ENCODE results near the gene NUDT8. TPM values are rescaled to one million over a fixed set of nuclear protein-coding genes. Genes with fewer than 3 reads are reported as not detected.
"Not testable (repeated sequence)": the region's sequence is repeated elsewhere in the genome, so short reads cannot be mapped to it uniquely, and the experiment has no call there.

Gene NUDT8
- polyA plus RNA-seq, 1 donor, result 14.6 TPM

DNA sequence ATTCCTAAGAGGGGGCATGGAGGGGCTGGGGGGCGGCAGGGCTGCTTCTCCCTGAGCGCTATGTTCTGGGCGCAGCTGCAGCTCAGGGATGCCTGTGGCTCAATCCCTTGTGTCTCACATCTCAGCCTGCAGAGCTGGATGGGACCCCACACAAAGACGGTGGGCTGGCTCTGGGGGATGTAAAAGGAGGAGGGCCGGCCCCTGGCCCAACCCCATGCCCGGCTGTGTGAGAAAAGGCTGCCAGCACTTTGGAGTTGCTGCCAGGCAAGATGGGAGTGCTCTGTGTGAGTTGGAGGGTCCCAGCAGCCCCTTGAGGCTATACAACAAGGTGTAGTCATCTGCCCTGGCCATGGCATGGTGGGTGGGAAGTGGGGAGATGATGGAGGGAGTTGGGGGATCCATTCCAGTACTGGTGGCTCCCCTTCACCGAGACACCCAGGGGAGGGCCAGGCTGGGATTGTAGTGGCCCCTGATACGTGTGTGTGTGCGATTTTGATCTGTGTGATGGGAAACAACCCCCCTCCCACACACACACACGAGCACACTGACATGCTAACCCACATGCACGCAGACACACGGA lies 11.1 kb upstream of the NUDT8 start:
- Histone ChIP-seq H3K36me3 (ENCODE audit: control insufficient read depth, insufficient read depth, low read length) (peaks cover 12% of the 10 kb centered on the region), H3K27ac (ENCODE audit: low read length) (no peak overlapping the region), H3K27me3 (ENCODE audit: control insufficient read depth, insufficient read depth, low read length) (no peaks in the 10 kb centered on the region), H3K4me1 (ENCODE audit: control insufficient read depth, insufficient read depth, low read length) (no peaks in the 10 kb centered on the region), H3K4me3 (ENCODE audit: low read length) (no peak overlapping the region), H3K9me3 (ENCODE audit: control insufficient read depth, low read depth, low read length) (no peaks in the 10 kb centered on the region)
- WGBS (ENCODE audit: insufficient coverage, low lambda C conversion rate), result 80% methylated on average over 1 of the region's 12 CpGs
- DNase-seq, result no peak

- no CpG with 5 or more reads among the region's 23 CpGs for WGBS (ENCODE audit: insufficient coverage, low lambda C conversion rate)
- Histone ChIP-seq H3K4me1 (ENCODE audit: control insufficient read depth, insufficient read depth, low read length) (peaks cover 3% of the 10 kb centered on the region), H3K27me3 (ENCODE audit: control insufficient read depth, insufficient read depth, low read length) (no peaks in the 10 kb centered on the region), H3K36me3 (ENCODE audit: control insufficient read depth, insufficient read depth, low read length) (peaks cover 8% of the 10 kb centered on the region), H3K4me3 (ENCODE audit: low read length) (no peak overlapping the region), H3K9me3 (ENCODE audit: control insufficient read depth, low read depth, low read length) (no peaks in the 10 kb centered on the region), H3K27ac (ENCODE audit: low read length) (no peak overlapping the region)
- peak; percentile 44 to 64 for DNase-seq
Measured at GRCh38 chr11:67640021-67640757, 10.5 kb upstream of the NUDT8 start.

DNA sequence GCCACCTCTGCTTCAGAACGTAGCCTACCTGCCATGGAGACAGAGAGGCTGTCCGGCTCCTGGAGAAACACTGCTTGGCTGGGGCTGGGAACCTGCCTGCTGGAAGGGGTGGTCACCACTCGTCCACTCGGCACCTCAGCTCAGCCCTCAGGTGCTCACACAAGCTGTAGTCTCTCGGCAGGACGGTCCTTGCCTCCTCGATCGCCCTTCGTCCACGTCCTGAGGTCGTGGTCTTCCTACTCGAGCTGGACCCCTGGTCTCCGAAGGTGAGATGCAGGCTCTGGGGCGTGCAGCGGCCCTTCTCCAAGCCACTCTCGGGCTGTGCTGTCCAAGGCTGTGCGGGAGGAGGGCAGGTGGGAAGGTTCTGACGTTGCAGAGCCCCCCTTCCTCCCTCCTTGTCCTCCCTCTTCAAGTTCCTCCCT lies 9.7 kb upstream of the NUDT8 start, which contains the start of gene TBX10:
TBX10 (minus strand) TSS at position 326 of the 422 bp plus-strand sequence; CDS start at position 35, 291 bp downstream.
- H3K9me3 ChIP-seq (ENCODE audit: control insufficient read depth, low read depth, low read length), result no peaks in the 10 kb centered on the region
- no peak for DNase-seq
- WGBS (ENCODE audit: insufficient coverage, low lambda C conversion rate), result no CpG with 5 or more reads among the region's 18 CpGs
- H3K27me3 ChIP-seq (ENCODE audit: control insufficient read depth, insufficient read depth, low read length), result no peaks in the 10 kb centered on the region
- H3K4me3 ChIP-seq (ENCODE audit: low read length), result no peak within 1 kb of the TSS
- H3K27ac ChIP-seq (ENCODE audit: low read length), result no peak within 1 kb of the TSS
- H3K36me3 ChIP-seq (ENCODE audit: control insufficient read depth, insufficient read depth, low read length), result peaks cover 3% of the 10 kb centered on the region
- peaks cover 10% of the 10 kb centered on the region for H3K4me1 ChIP-seq (ENCODE audit: control insufficient read depth, insufficient read depth, low read length)

GRCh38 chr11:67638535-67639437 lies 9.0 kb upstream of the NUDT8 start:
- Histone ChIP-seq H3K27ac (ENCODE audit: low read length) (no peak overlapping the region), H3K4me3 (ENCODE audit: low read length) (no peak overlapping the region), H3K4me1 (ENCODE audit: control insufficient read depth, insufficient read depth, low read length) (peaks cover 16% of the 10 kb centered on the region), H3K9me3 (ENCODE audit: control insufficient read depth, low read depth, low read length) (no peaks in the 10 kb centered on the region), H3K27me3 (ENCODE audit: control insufficient read depth, insufficient read depth, low read length) (no peaks in the 10 kb centered on the region), H3K36me3 (ENCODE audit: control insufficient read depth, insufficient read depth, low read length) (no peaks in the 10 kb centered on the region)
- no peak for DNase-seq
- no CpG with 5 or more reads among the region's 24 CpGs for WGBS (ENCODE audit: insufficient coverage, low lambda C conversion rate)

- not testable (repeated sequence) for H3K36me3 ChIP-seq (ENCODE audit: control insufficient read depth, insufficient read depth, low read length); DNase-seq; H3K4me3 ChIP-seq (ENCODE audit: low read length); H3K27me3 ChIP-seq (ENCODE audit: control insufficient read depth, insufficient read depth, low read length); H3K27ac ChIP-seq (ENCODE audit: low read length); H3K9me3 ChIP-seq (ENCODE audit: control insufficient read depth, low read depth, low read length)
- WGBS (ENCODE audit: insufficient coverage, low lambda C conversion rate), result no CpG with 5 or more reads among the region's 3 CpGs
- H3K4me1 ChIP-seq (ENCODE audit: control insufficient read depth, insufficient read depth, low read length), result peaks cover 28% of the 10 kb centered on the region
Measured at GRCh38 chr11:67637441-67637840, 7.7 kb upstream of the NUDT8 start.

- Histone ChIP-seq H3K36me3 (ENCODE audit: control insufficient read depth, insufficient read depth, low read length) (no peaks in the 10 kb centered on the region), H3K27ac (ENCODE audit: low read length) (no peak overlapping the region)
Measured at GRCh38 chr11:67636962-67637361, 7.2 kb upstream of the NUDT8 start.

DNA sequence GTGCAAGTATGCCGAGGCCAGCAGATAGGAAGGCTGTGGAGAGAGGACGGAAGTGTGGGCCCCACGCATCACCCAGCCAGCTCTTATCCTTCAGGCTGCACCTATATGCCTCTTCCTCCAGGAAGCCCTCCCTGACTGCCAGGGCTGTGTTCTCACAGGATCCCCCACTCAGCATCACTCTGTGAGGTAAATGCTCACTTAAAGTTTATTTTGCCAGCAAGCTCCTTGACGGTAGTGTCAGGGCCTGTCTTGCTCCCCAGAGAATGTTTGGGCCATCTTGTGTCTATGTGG lies 5.4 kb upstream of the NUDT8 start:
- Histone ChIP-seq H3K27ac (ENCODE audit: low read length) (peak overlapping the region; percentile 27), H3K9me3 (ENCODE audit: control insufficient read depth, low read depth, low read length) (no peaks in the 10 kb centered on the region), H3K36me3 (ENCODE audit: control insufficient read depth, insufficient read depth, low read length) (no peaks in the 10 kb centered on the region), H3K4me1 (ENCODE audit: control insufficient read depth, insufficient read depth, low read length) (peaks cover 49% of the 10 kb centered on the region), H3K27me3 (ENCODE audit: control insufficient read depth, insufficient read depth, low read length) (no peaks in the 10 kb centered on the region), H3K4me3 (ENCODE audit: low read length) (no peak overlapping the region)
- WGBS (ENCODE audit: insufficient coverage, low lambda C conversion rate), result no CpG with 5 or more reads among the region's 4 CpGs
- DNase-seq, result no peak

More at GRCh38 chr11:67636962-67637361, 7.2 kb upstream of the NUDT8 start:
- Histone ChIP-seq H3K9me3 (ENCODE audit: control insufficient read depth, low read depth, low read length) (no peaks in the 10 kb centered on the region), H3K27me3 (ENCODE audit: control insufficient read depth, insufficient read depth, low read length) (no peaks in the 10 kb centered on the region), H3K4me1 (ENCODE audit: control insufficient read depth, insufficient read depth, low read length) (peaks cover 33% of the 10 kb centered on the region), H3K4me3 (ENCODE audit: low read length) (no peak overlapping the region)
- DNase-seq, result no peak
- 100% methylated on average over 1 of the region's 6 CpGs for WGBS (ENCODE audit: insufficient coverage, low lambda C conversion rate)

DNA sequence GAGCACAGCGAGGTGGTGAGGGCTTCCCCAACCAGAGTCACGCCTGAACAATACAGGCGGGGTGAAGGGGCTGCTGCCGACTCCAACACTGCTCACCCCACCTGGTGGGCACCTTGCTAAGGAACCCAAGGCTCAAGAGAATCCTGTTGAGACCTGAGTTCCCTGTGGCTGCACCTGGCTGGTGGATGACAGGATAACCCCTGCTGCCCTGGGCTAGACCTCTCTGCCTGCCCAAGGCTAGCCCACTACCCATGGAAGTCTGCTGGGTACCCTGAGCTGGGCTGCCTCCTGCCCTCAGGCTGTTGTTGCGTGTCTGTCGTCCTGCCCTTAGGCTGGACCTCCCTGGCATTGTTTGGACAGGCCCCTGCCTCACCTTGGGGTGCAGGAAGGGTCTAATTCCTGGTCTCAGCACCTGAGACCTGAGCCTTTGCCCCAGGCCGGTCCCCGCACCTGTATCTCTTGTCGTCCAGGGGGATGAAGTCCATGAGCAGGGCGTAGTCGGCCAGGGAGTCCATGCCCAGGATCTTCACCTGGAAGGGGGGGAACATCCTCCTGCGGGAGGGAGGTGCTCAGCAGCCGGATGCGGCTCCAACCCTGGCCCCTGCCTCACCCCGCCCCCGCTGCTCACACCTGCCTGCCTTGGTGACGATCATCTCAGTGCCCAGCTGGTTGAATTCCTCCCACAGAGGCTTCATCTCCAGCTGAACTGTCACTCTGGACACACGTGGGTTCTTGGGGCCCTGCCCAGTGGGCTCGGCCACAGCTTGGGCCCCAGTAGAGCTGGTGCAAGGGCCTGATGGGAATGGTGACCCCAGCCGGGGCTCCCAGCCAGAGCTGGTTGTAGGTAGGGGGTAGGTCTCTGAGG lies 4.9 kb upstream of the NUDT8 start:
- Histone ChIP-seq H3K9me3 (ENCODE audit: control insufficient read depth, low read depth, low read length) (no peaks in the 10 kb centered on the region), H3K4me1 (ENCODE audit: control insufficient read depth, insufficient read depth, low read length) (peaks cover 49% of the 10 kb centered on the region), H3K27me3 (ENCODE audit: control insufficient read depth, insufficient read depth, low read length) (no peaks in the 10 kb centered on the region), H3K4me3 (ENCODE audit: low read length) (no peak overlapping the region), H3K36me3 (ENCODE audit: control insufficient read depth, insufficient read depth, low read length) (no peaks in the 10 kb centered on the region), H3K27ac (ENCODE audit: low read length) (peak overlapping the region; percentile 27)
- WGBS (ENCODE audit: insufficient coverage, low lambda C conversion rate), result no CpG with 5 or more reads among the region's 20 CpGs
- DNase-seq, result peak; percentile 84 to 94

GRCh38 chr11:67633758-67634365 lies 4.1 kb upstream of the NUDT8 start:
- no CpG with 5 or more reads among the region's 22 CpGs for WGBS (ENCODE audit: insufficient coverage, low lambda C conversion rate)
- no peaks in the 10 kb centered on the region for H3K9me3 ChIP-seq (ENCODE audit: control insufficient read depth, low read depth, low read length)
- H3K4me3 ChIP-seq (ENCODE audit: low read length), result no peak overlapping the region
- peak in 1 of 2 donors; percentile 37 for DNase-seq
- H3K27ac ChIP-seq (ENCODE audit: low read length), result no peak overlapping the region
- H3K4me1 ChIP-seq (ENCODE audit: control insufficient read depth, insufficient read depth, low read length), result peaks cover 54% of the 10 kb centered on the region
- no peaks in the 10 kb centered on the region for H3K27me3 ChIP-seq (ENCODE audit: control insufficient read depth, insufficient read depth, low read length)
- no peaks in the 10 kb centered on the region for H3K36me3 ChIP-seq (ENCODE audit: control insufficient read depth, insufficient read depth, low read length)

Measured in large intestine (tissue), 3 donors.